Omental fat pad (tissue), 4 donors: Measurements from ENCODE around the gene AK4. TPM values are rescaled to one million over a fixed set of nuclear protein-coding genes. Genes with fewer than 3 reads are reported as not detected.

Experiments
- ATAC-seq: fragments of 150-250 bp; one replicate; pipeline ENCODE4 v1.9.1; 2016; ENCODE audit warnings: mild to moderate bottlenecking, moderate library complexity; ENCODE audit not compliant: low FRiP score
- DNase-seq: peaks from one replicate; pipeline ENCODE4 v3.0.0-alpha.2; 2019; ENCODE audit warnings: low spot score
- CTCF ChIP-seq, 3 donors: fragments of 450-650 bp; IDR thresholded peaks; one replicate each; pipeline ENCODE4 v1.5.1; 2016 to 2017; ENCODE audit warnings: antibody characterized with exemption in 3 of 3, mild to moderate bottlenecking in 3 of 3, moderate library complexity in 2 of 3
- total RNA-seq, 4 donors: library from RNA; depleted of rRNA; stranded (reverse); fragments of >200 nt; gene quantifications; one replicate each; pipeline ENCODE4 v1.1.0, GENCODE V29; 2016

AK4 gene
- total RNA-seq, 4 donors from 2014 or later = 20.5 to 108 (median 61.8) TPM

GRCh38 chr1:65260851-65261473, 113.0 kb downstream of the AK4 start:
- no peak for DNase-seq
- no peak for ATAC-seq
- no peak for TF ChIP-seq CTCF (IDR thresholded peaks at IDR 0.05)

GRCh38 chr1:65263286-65263685, 115.3 kb downstream of the AK4 start:
- DNase-seq (no peak), ATAC-seq (no peak)
- TF ChIP-seq CTCF (IDR thresholded peaks at IDR 0.05) = no peak

GRCh38 chr1:65264197-65264929, 116.4 kb downstream of the AK4 start:
- no peak for DNase-seq
- no peak for ATAC-seq
- no peak for TF ChIP-seq CTCF (IDR thresholded peaks at IDR 0.05)

GRCh38 chr1:65265296-65265650, 117.3 kb downstream of the AK4 start:
- no peak for TF ChIP-seq CTCF (IDR thresholded peaks at IDR 0.05)
- ATAC-seq (no peak), DNase-seq (no peak)

- ATAC-seq = peak; percentile 62
- DNase-seq = no peak
- no peak for TF ChIP-seq CTCF (IDR thresholded peaks at IDR 0.05)
These were observed 117.8 kb downstream of the AK4 start for GRCh38 chr1:65265651-65266351.

GRCh38 chr1:65266476-65266875, 118.5 kb downstream of the AK4 start:
- TF ChIP-seq CTCF (IDR thresholded peaks at IDR 0.05) = no peak
- no peak for ATAC-seq
- DNase-seq = no peak
